IPS-18c (cell line): ENCODE measurements around the gene CUL5.
"Not testable (repeated sequence)": the region's sequence is repeated elsewhere in the genome, so short reads cannot be mapped to it uniquely, and the experiment has no call there.

ENCODE experiments used
- H3K4me3 ChIP-seq: 2 replicates; pipeline ENCODE4 v1.7.0; 2013; ENCODE audit warnings: low read depth, mild to moderate bottlenecking, low read length, moderate library complexity; ENCODE audit not compliant: insufficient read depth
- H3K9me3 ChIP-seq: one replicate; pipeline ENCODE4 v1.6.1; 2013; ENCODE audit warnings: mild to moderate bottlenecking, low read length, moderate library complexity; ENCODE audit not compliant: control insufficient read depth, insufficient read depth

CUL5 gene

GRCh38 chr11:108132993-108133538 lies 124.4 kb downstream of the CUL5 start:
- not testable (repeated sequence) for H3K9me3 ChIP-seq, H3K4me3 ChIP-seq

GRCh38 chr11:108135845-108136544 lies 127.3 kb downstream of the CUL5 start:
- H3K9me3 ChIP-seq, result no peaks in the 10 kb centered on the region
- H3K4me3 ChIP-seq, result no peak overlapping the region

GRCh38 chr11:108137212-108137611 lies 128.5 kb downstream of the CUL5 start:
- Histone ChIP-seq H3K4me3 (no peak overlapping the region), H3K9me3 (no peaks in the 10 kb centered on the region)

- Histone ChIP-seq H3K4me3 (no peak overlapping the region), H3K9me3 (no peaks in the 10 kb centered on the region)
Observed at GRCh38 chr11:108142304-108142703, 133.6 kb downstream of the CUL5 start.

- Histone ChIP-seq H3K4me3 (no peak overlapping the region), H3K9me3 (no peaks in the 10 kb centered on the region)
Observed at GRCh38 chr11:108144615-108145014, 135.9 kb downstream of the CUL5 start.

- Histone ChIP-seq H3K9me3 (no peaks in the 10 kb centered on the region), H3K4me3 (no peak overlapping the region)
Observed at GRCh38 chr11:108147150-108147549, 138.5 kb downstream of the CUL5 start.

GRCh38 chr11:108148556-108148955 lies 139.9 kb downstream of the CUL5 start:
- Histone ChIP-seq H3K4me3 (no peak overlapping the region), H3K9me3 (no peaks in the 10 kb centered on the region)

GRCh38 chr11:108154591-108154990 lies 145.9 kb downstream of the CUL5 start:
- Histone ChIP-seq H3K9me3 (no peaks in the 10 kb centered on the region), H3K4me3 (no peak overlapping the region)
